ENCODE measurements around the gene GNPDA2. TPM values are rescaled to one million over a fixed set of nuclear protein-coding genes. Genes with fewer than 3 reads are reported as not detected.

Gene GNPDA2
- total RNA-seq, result 10 to 100 TPM; 14.1 to 23.6 (median 18.0) TPM

GRCh38 chr4:44726038-44726871, at the start of gene GNPDA2:
Gene GNPDA2, minus strand, starts transcription at chr4:44726556. Its CDS starts 4,349 bp downstream, at chr4:44722207.
- no peaks in the 10 kb centered on the region for H3K9me3 ChIP-seq
- DNase-seq (ENCODE audit: low spot score in 2 of 2), result peak; percentile 72 to 74
- no peaks in the 10 kb centered on the region for H3K27me3 ChIP-seq
- H3K27ac ChIP-seq, result peak within 1 kb of the TSS; percentile 66 to 89 (median 84)
- H3K36me3 ChIP-seq, result no peaks in the 10 kb centered on the region
- TF ChIP-seq EP300 (IDR thresholded peaks at IDR 0.05), result peak in 1 of 2 donors; percentile 76
- TF ChIP-seq POLR2A (IDR thresholded peaks at IDR 0.05), result peak in 1 of 2 donors; percentile 48
- TF ChIP-seq, protein P1, sequence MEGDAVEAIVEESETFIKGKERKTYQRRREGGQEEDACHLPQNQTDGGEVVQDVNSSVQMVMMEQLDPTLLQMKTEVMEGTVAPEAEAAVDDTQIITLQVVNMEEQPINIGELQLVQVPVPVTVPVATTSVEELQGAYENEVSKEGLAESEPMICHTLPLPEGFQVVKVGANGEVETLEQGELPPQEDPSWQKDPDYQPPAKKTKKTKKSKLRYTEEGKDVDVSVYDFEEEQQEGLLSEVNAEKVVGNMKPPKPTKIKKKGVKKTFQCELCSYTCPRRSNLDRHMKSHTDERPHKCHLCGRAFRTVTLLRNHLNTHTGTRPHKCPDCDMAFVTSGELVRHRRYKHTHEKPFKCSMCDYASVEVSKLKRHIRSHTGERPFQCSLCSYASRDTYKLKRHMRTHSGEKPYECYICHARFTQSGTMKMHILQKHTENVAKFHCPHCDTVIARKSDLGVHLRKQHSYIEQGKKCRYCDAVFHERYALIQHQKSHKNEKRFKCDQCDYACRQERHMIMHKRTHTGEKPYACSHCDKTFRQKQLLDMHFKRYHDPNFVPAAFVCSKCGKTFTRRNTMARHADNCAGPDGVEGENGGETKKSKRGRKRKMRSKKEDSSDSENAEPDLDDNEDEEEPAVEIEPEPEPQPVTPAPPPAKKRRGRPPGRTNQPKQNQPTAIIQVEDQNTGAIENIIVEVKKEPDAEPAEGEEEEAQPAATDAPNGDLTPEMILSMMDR (IDR thresholded peaks at IDR 0.05), result peak in 3 of 5 experiments; percentile 8 to 32 (median 13)
- H3K4me3 ChIP-seq, result peak within 1 kb of the TSS; percentile 88 to 92 (median 92)
- H3K4me1 ChIP-seq, result peaks cover 0 to 28% (median 9%) of the 10 kb centered on the region in 4 donors
- 0% methylated on average over 38 to 65 of the region's 65 CpGs for WGBS, 2 donors

DNA sequence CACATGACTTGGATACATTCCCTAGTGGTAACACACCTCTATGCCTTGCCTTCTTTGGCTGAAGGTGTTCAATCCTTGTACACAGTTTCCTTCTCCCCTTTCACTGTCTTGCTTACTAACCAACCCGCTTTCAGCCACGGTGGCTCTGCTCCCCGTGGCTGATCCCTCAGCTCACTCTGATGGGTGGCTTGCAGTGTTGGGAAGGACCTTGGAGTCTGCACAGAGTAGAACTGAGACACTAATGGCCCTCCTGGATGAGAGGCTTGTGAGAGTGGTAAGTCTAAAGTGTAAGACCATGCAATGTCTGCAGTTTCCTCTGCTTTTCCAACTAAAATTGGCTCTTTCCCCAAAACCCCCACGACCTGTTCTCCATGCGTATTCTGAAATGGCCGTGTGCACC, 46.0 kb upstream of the GNPDA2 start:
- H3K36me3 ChIP-seq, result no peaks in the 10 kb centered on the region
- H3K27me3 ChIP-seq, result no peaks in the 10 kb centered on the region
- H3K4me1 ChIP-seq, result no peaks in the 10 kb centered on the region
- 89 to 97% methylated on average over 6 of the region's 6 CpGs for WGBS, 2 donors
- H3K27ac ChIP-seq, result no peak overlapping the region
- TF ChIP-seq POLR2A (IDR thresholded peaks at IDR 0.05), result no peak
- TF ChIP-seq, protein P1 (IDR thresholded peaks at IDR 0.05), result no peak
- no peak for TF ChIP-seq EP300 (IDR thresholded peaks at IDR 0.05)
- H3K9me3 ChIP-seq, result no peaks in the 10 kb centered on the region
- no peak overlapping the region for H3K4me3 ChIP-seq
- no peak for DNase-seq (ENCODE audit: low spot score in 2 of 2)

- TF ChIP-seq EP300 (IDR thresholded peaks at IDR 0.05) (no peak), POLR2A (IDR thresholded peaks at IDR 0.05) (no peak)
- TF ChIP-seq, protein P1 (IDR thresholded peaks at IDR 0.05), result no peak
- 60 to 71% methylated on average over 1 of the region's 1 CpG for WGBS, 2 donors
- H3K4me3 ChIP-seq, result no peak overlapping the region
- H3K9me3 ChIP-seq, result no peaks in the 10 kb centered on the region
- no peak for DNase-seq (ENCODE audit: low spot score in 2 of 2)
- H3K4me1 ChIP-seq, result no peaks in the 10 kb centered on the region
- H3K36me3 ChIP-seq, result no peaks in the 10 kb centered on the region
- no peaks in the 10 kb centered on the region for H3K27me3 ChIP-seq
- no peak overlapping the region for H3K27ac ChIP-seq
These were observed 45.4 kb upstream of the GNPDA2 start for GRCh38 chr4:44771789-44772188.

- H3K9me3 ChIP-seq, result no peaks in the 10 kb centered on the region
- no peak overlapping the region for H3K4me3 ChIP-seq
- TF ChIP-seq, protein P1 (IDR thresholded peaks at IDR 0.05), result no peak
- TF ChIP-seq EP300 (IDR thresholded peaks at IDR 0.05) (no peak), POLR2A (IDR thresholded peaks at IDR 0.05) (no peak)
- no peaks in the 10 kb centered on the region for H3K27me3 ChIP-seq
- no peaks in the 10 kb centered on the region for H3K4me1 ChIP-seq
- DNase-seq (ENCODE audit: low spot score in 2 of 2), result no peak
- H3K27ac ChIP-seq, result no peak overlapping the region
- no peaks in the 10 kb centered on the region for H3K36me3 ChIP-seq
These were observed 40.1 kb upstream of the GNPDA2 start for GRCh38 chr4:44766453-44766852.

GRCh38 chr4:44765116-44765515, 38.8 kb upstream of the GNPDA2 start:
- no peak for DNase-seq (ENCODE audit: low spot score in 2 of 2)

More at GRCh38 chr4:44765116-44765515, 38.8 kb upstream of the GNPDA2 start:
- no peak for TF ChIP-seq POLR2A (IDR thresholded peaks at IDR 0.05)
- no peak for TF ChIP-seq EP300 (IDR thresholded peaks at IDR 0.05)
- TF ChIP-seq, protein P1 (IDR thresholded peaks at IDR 0.05), result no peak
- Histone ChIP-seq H3K4me1 (peaks cover 0 to 7% (median 0%) of the 10 kb centered on the region in 4 donors), H3K27me3 (no peaks in the 10 kb centered on the region), H3K4me3 (no peak overlapping the region), H3K9me3 (no peaks in the 10 kb centered on the region), H3K36me3 (no peaks in the 10 kb centered on the region), H3K27ac (no peak overlapping the region)
- 80 to 85% methylated on average over 4 of the region's 4 CpGs for WGBS, 2 donors

Data from tibial nerve (tissue), 4 donors.